Lower leg skin (tissue), 3 donors: ENCODE data around the gene HEPACAM.

Source experiments
- CTCF ChIP-seq, 3 donors: fragments of 450-650 bp; IDR thresholded peaks; one replicate each; pipeline ENCODE4 v1.5.1; 2016; ENCODE audit warnings: antibody characterized with exemption in 3 of 3, mild to moderate bottlenecking in 3 of 3, moderate library complexity in 2 of 3
- POLR2A ChIP-seq, 2 donors: fragments of 450-650 bp; IDR thresholded peaks; one replicate each; pipeline ENCODE4 v1.6.1; 2016 to 2017; ENCODE audit warnings: antibody characterized with exemption in 2 of 2, mild to moderate bottlenecking in 1 of 2, moderate library complexity in 1 of 2

GRCh38 chr11:124950601-124951330, 14.9 kb upstream of the HEPACAM start:
- TF ChIP-seq POLR2A (IDR thresholded peaks at IDR 0.05) (no peak), CTCF (IDR thresholded peaks at IDR 0.05) (no peak)
